Measurements from ENCODE around the gene UNC13D. TPM values are rescaled to one million over a fixed set of nuclear protein-coding genes. Genes with fewer than 3 reads are reported as not detected.

Gene UNC13D
- polyA plus RNA-seq, 3 donors = 28.4 to 111 (median 53.3) TPM

GRCh38 chr17:75856062-75856756, 12.0 kb upstream of the UNC13D start:
- Histone ChIP-seq H2AFZ (ENCODE audit: insufficient read depth, low read depth, low read length, poor library complexity, severe bottlenecking) (peak overlapping the region; percentile 92), H3K4me3 (replicated peaks in 1 of 3; ENCODE audit: low read depth in 2 of 3, low read length in 3 of 3) (peak overlapping the region; percentile 67 to 95 (median 71)), H3K4me2 (replicated peaks; ENCODE audit: extremely low read depth, low read length, poor library complexity, severe bottlenecking) (peak overlapping the region; percentile 89), H3K9me3 (replicated peaks in 1 of 2; ENCODE audit: control insufficient read depth in 1 of 2, insufficient read depth in 1 of 2, low read length in 2 of 2) (no peaks in the 10 kb centered on the region), H4K20me1 (ENCODE audit: insufficient read depth, low read length) (peaks cover 6% of the 10 kb centered on the region), H3K27me3 (ENCODE audit: control insufficient read depth in 2 of 2, insufficient read depth in 2 of 2, low read length in 2 of 2) (no peaks in the 10 kb centered on the region), H3K36me3 (replicated peaks in 1 of 2; ENCODE audit: control insufficient read depth in 1 of 2, insufficient read depth in 2 of 2, low read length in 2 of 2) (peaks cover 4 to 7% of the 10 kb centered on the region in 2 donors), H3K79me2 (ENCODE audit: insufficient read depth, low read length) (peaks cover 43% of the 10 kb centered on the region), H3K4me1 (ENCODE audit: control insufficient read depth in 1 of 2, insufficient read depth in 2 of 2, low read length in 2 of 2) (peaks cover 50 to 60% of the 10 kb centered on the region in 2 donors), H3K9ac (ENCODE audit: insufficient read depth, low read length, poor library complexity, severe bottlenecking) (peak overlapping the region; percentile 92), H3K27ac (ENCODE audit: low read depth in 1 of 2, low read length in 2 of 2) (peak overlapping the region; percentile 84 to 91)
- H3K36me3 Mint-ChIP-seq = peaks cover 7 to 14% of the 10 kb centered on the region in 2 donors
- no peak overlapping the region for H3K4me3 Mint-ChIP-seq
- WGBS (ENCODE audit: insufficient coverage) = 2% methylated on average over 6 of the region's 24 CpGs
- H3K9me3 Mint-ChIP-seq = peaks cover 0 to 2% (median 0%) of the 10 kb centered on the region in 7 donors
- DNase-seq = peak in 2 of 3 donors; percentile 19 to 35
- peaks cover 0 to 4% (median 0%) of the 10 kb centered on the region in 3 donors for H3K27me3 Mint-ChIP-seq (ENCODE audit: low read depth in 3 of 3)
- H3K4me1 Mint-ChIP-seq = peaks cover 44% of the 10 kb centered on the region
- peak overlapping the region in 6 of 7 donors; percentile 83 to 96 (median 94) for H3K27ac Mint-ChIP-seq
- intact Hi-C loops (cut with micrococcal nuclease) = loop anchor here in 1 of 2 donors (5.0 kb wide), 2 partner anchors 41 to 79 kb away; partner anchors contain the start of gene TRIM65
- TF ChIP-seq CTCF (IDR thresholded peaks at IDR 0.05) = peak; percentile 18

GRCh38 chr17:75855310-75856061, 11.3 kb upstream of the UNC13D start, which contains the start of gene WBP2:
WBP2 (minus strand) TSS chr17:75855335; CDS start chr17:75855297, 38 bp downstream.
- TF ChIP-seq CTCF (IDR thresholded peaks at IDR 0.05) = peak; percentile 34
- under 1% methylated on average over 50 of the region's 58 CpGs for WGBS (ENCODE audit: insufficient coverage)
- Mint-ChIP-seq H3K4me1 (peaks cover 41% of the 10 kb centered on the region), H3K4me3 (no peak within 1 kb of the TSS), H3K27ac (peak within 1 kb of the TSS in 6 of 7 donors; percentile 83 to 96 (median 94)), H3K27me3 (ENCODE audit: low read depth in 3 of 3) (peaks cover 0 to 4% (median 0%) of the 10 kb centered on the region in 3 donors), H3K9me3 (peaks cover 0 to 2% (median 0%) of the 10 kb centered on the region in 7 donors), H3K36me3 (peaks cover 14 to 21% of the 10 kb centered on the region in 2 donors)
- H3K27me3 ChIP-seq (ENCODE audit: control insufficient read depth in 2 of 2, insufficient read depth in 2 of 2, low read length in 2 of 2) = no peaks in the 10 kb centered on the region
- peak within 1 kb of the TSS; percentile 89 for H3K4me2 ChIP-seq (replicated peaks; ENCODE audit: extremely low read depth, low read length, poor library complexity, severe bottlenecking)
- peak; percentile 100 for DNase-seq
- H3K27ac ChIP-seq (ENCODE audit: low read depth in 1 of 2, low read length in 2 of 2) = peak within 1 kb of the TSS; percentile 84 to 91
- peak within 1 kb of the TSS; percentile 92 for H2AFZ ChIP-seq (ENCODE audit: insufficient read depth, low read depth, low read length, poor library complexity, severe bottlenecking)
- peaks cover 47% of the 10 kb centered on the region for H3K79me2 ChIP-seq (ENCODE audit: insufficient read depth, low read length)
- H3K4me1 ChIP-seq (ENCODE audit: control insufficient read depth in 1 of 2, insufficient read depth in 2 of 2, low read length in 2 of 2) = peaks cover 50 to 57% of the 10 kb centered on the region in 2 donors
- peak within 1 kb of the TSS; percentile 67 to 95 (median 89) for H3K4me3 ChIP-seq (replicated peaks in 1 of 3; ENCODE audit: low read depth in 2 of 3, low read length in 3 of 3)
- H3K36me3 ChIP-seq (replicated peaks in 1 of 2; ENCODE audit: control insufficient read depth in 1 of 2, insufficient read depth in 2 of 2, low read length in 2 of 2) = peaks cover 12 to 14% of the 10 kb centered on the region in 2 donors
- intact Hi-C loops (cut with micrococcal nuclease) = loop anchor here in 1 of 2 donors (5.0 kb wide), 2 partner anchors 42 to 78 kb away; partner anchors contain the start of gene TRIM65
- peak within 1 kb of the TSS; percentile 92 for H3K9ac ChIP-seq (ENCODE audit: insufficient read depth, low read length, poor library complexity, severe bottlenecking)
- no peaks in the 10 kb centered on the region for H3K9me3 ChIP-seq (replicated peaks in 1 of 2; ENCODE audit: control insufficient read depth in 1 of 2, insufficient read depth in 1 of 2, low read length in 2 of 2)
- H4K20me1 ChIP-seq (ENCODE audit: insufficient read depth, low read length) = peaks cover 12% of the 10 kb centered on the region
